ENCODE results near the gene MVB12B.

DNA sequence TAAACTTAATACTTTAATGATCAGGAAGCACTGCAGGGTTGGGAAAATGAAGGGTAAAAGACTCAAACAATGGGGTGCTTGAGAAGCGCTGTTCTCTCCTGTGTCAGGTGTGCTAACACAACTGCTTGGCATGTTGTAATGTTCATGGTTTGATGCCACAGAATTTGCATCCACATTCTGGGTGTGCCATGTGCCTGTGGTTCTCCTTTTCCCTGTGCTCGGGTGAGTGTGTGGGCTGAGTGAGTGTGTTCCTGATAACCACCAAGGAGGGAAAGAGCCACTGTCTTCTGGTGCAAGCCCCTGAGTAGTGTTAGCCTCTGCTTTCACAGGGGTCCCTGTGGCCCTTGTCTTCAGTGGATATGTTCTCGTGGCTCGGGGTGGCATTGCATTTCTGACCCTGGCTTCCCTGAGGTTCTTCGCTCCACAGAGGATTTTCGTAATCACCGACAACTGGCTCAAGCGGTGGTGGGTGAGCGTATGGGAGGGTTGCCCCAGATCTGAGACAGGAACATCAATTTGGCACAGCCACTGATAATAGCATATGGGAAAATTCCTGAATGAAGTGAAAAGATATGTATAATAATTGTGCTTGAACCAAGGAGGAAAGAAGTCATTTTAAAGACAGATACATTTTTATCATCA lies 102.0 kb downstream of the MVB12B start:
- TF ChIP-seq, protein P1, sequence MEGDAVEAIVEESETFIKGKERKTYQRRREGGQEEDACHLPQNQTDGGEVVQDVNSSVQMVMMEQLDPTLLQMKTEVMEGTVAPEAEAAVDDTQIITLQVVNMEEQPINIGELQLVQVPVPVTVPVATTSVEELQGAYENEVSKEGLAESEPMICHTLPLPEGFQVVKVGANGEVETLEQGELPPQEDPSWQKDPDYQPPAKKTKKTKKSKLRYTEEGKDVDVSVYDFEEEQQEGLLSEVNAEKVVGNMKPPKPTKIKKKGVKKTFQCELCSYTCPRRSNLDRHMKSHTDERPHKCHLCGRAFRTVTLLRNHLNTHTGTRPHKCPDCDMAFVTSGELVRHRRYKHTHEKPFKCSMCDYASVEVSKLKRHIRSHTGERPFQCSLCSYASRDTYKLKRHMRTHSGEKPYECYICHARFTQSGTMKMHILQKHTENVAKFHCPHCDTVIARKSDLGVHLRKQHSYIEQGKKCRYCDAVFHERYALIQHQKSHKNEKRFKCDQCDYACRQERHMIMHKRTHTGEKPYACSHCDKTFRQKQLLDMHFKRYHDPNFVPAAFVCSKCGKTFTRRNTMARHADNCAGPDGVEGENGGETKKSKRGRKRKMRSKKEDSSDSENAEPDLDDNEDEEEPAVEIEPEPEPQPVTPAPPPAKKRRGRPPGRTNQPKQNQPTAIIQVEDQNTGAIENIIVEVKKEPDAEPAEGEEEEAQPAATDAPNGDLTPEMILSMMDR (IDR thresholded peaks at IDR 0.05), result no peak
- no peak for TF ChIP-seq POLR2A (IDR thresholded peaks at IDR 0.05)
